Heart right ventricle (tissue), 16 donors: ENCODE measurements around the gene CMKLR1. TPM values are rescaled to one million over a fixed set of nuclear protein-coding genes. Genes with fewer than 3 reads are reported as not detected.
A peak's percentile ranks its signal among the peaks of the same experiment; 100 is the strongest.

Source experiments
- ATAC-seq, 8 donors: fragments of 200-7000 bp; cut with Tn5 transposase; one replicate each; pipeline ENCODE4 v1.9.1; 2020; ENCODE audit warnings: mild to moderate bottlenecking in 8 of 8, moderate library complexity in 8 of 8, moderate number of reproducible peaks in 1 of 8
- DNase-seq, 2 donors: peaks; one replicate each; pipeline ENCODE4 v3.0.0-alpha.2; 2020
- H3K27ac ChIP-seq, 10 donors: fragments of 200-600 bp; sonication (generic) in 2 of 10; one replicate each; pipeline versions ENCODE4 v1.5.0 to v1.8.0; 2020 to 2022; ENCODE audit warnings: mild to moderate bottlenecking in 3 of 10
- H3K27me3 ChIP-seq, 7 donors: fragments of 200-600 bp; one replicate each; pipeline ENCODE4 v1.8.0; 2021 to 2022; ENCODE audit warnings: mild to moderate bottlenecking in 2 of 7
- H3K36me3 ChIP-seq, 9 donors: fragments of 200-600 bp; sonication (generic) in 1 of 9; one replicate each; pipeline versions ENCODE4 v1.5.0 to v1.8.0; 2020 to 2022; ENCODE audit warnings: mild to moderate bottlenecking in 2 of 9
- H3K4me1 ChIP-seq, 9 donors: fragments of 200-600 bp; sonication (generic) in 1 of 9; one replicate each; pipeline versions ENCODE4 v1.5.0 to v1.8.0; 2020 to 2022; ENCODE audit warnings: mild to moderate bottlenecking in 4 of 9
- H3K4me3 ChIP-seq, 10 donors: fragments of 200-600 bp; sonication (generic) in 2 of 10; one replicate each; pipeline versions ENCODE4 v1.5.0 to v1.8.0; 2020 to 2022; ENCODE audit warnings: mild to moderate bottlenecking in 7 of 10, moderate library complexity in 2 of 10
- H3K9me3 ChIP-seq, 11 donors: fragments of 200-600 bp in 10 of 11; sonication (generic) in 2 of 11; one replicate each; pipeline versions ENCODE4 v1.5.0 to v1.8.0; 2013 to 2022; ENCODE audit warnings: mild to moderate bottlenecking in 2 of 11, control low read depth in 1 of 11, moderate library complexity in 1 of 11
- CTCF ChIP-seq, 9 donors: fragments of 200-600 bp; sonication (generic) in 2 of 9; IDR thresholded peaks; one replicate each; pipeline versions ENCODE4 v1.5.0 to v1.8.0; 2021 to 2022; ENCODE audit warnings: antibody characterized with exemption in 9 of 9, mild to moderate bottlenecking in 5 of 9, moderate library complexity in 1 of 9
- WGBS, 2 donors: extraction: QIAGEN DNeasy Blood & Tissue Kit; methylation state at CpG; one replicate each; pipeline ENCODE4 v1.1.7; 2013; ENCODE audit warnings: inconsistent platforms in 1 of 2; 5-methylcytosine and 5-hydroxymethylcytosine counted together
- intact Hi-C, 10 donors: fragments of 100-400 bp; cut with DNase I; formaldehyde crosslinking; loops; one replicate each; pipeline versions ENCODE4 v1.11.1 to v1.14.2; 2022
- polyA plus RNA-seq, 2 donors: library from polyadenylated mRNA; stranded (reverse); fragments of 200-250 nt; gene quantifications; one replicate each; pipeline ENCODE4 v1.2.3, GENCODE V29; 2013
- total RNA-seq, 10 donors: library from RNA; stranded (reverse); fragmentation: NEBNext Ultra II Directional in 3 of 10; extraction: Animal tissue kit (Norgen Biotek cat#: 25700) in 3 of 10; gene quantifications; one replicate each; pipeline versions ENCODE4 v1.2.1 to v1.2.4, GENCODE V29; 2021 to 2023
- donor health status: Arrhythmogenic right ventricular cardiomyopathy.
- donor health status: ischemic (EF 13 %, LVEDD 7.1; RV severe dilation, severe dysfunction).
- donor health status: healthy with polysubstance abuse.
- donor health status: DM: no; HTN: yes; CAD: no.
- donor health status: DM: no; HTN: no; CAD: no.
- donor health status: ischemic (EF 25% LVEDD 6.9; RV normal size, moderate dysfunction).
- donor health status: ischemic (EF 25% LVEDD 5.7; RV mildly dilated, moderate dysfunction).
- donor health status: healthy.
- donor health status: DM: yes; HTN: yes; CAD: no.
- donor health status: Ischemic cardiomyopathy.
- donor health status: ischemic (EF 35%, LVEDD 5.7; RV mildly dilated, moderate dysfunction).
- donor health status: nonischemic (EF 11% LVEDD 7.7; RV severe dilation, severe dysfunction).
- donor health status: DM: yes; HTN: yes; CAD: no.
- donor health status: PGD.
- donor health status: ischemic (EF 29% LVEDD 5.4; RV normal size, mild dysfunction).
- donor health status: nonischemic (EF 23%, LVEDD 6.1; RV moderate dilation, normal function).

The CMKLR1 gene
- total and polyA plus RNA-seq, 12 donors, result 2.2 to 24.0 (median 5.1) TPM

- peak overlapping the region in 2 of 10 donors; percentile 47 to 71 for H3K27ac ChIP-seq
- no peak for TF ChIP-seq CTCF (IDR thresholded peaks at IDR 0.05)
- no peaks in the 10 kb centered on the region for H3K9me3 ChIP-seq
- intact Hi-C loops, result no loop called here
- 93 to 95% methylated on average over 6 of the region's 6 CpGs for WGBS, 2 donors
- H3K4me3 ChIP-seq, result no peak overlapping the region
- DNase-seq (no peak), ATAC-seq (no peak)
- H3K4me1 ChIP-seq, result peaks cover 11 to 80% (median 32%) of the 10 kb centered on the region in 9 donors
- peaks cover 0 to 1% (median 0%) of the 10 kb centered on the region in 7 donors for H3K27me3 ChIP-seq
- H3K36me3 ChIP-seq, result no peaks in the 10 kb centered on the region
Observed at GRCh38 chr12:108298761-108299275, 40.3 kb downstream of the CMKLR1 start.

- Histone ChIP-seq H3K27ac (peak overlapping the region in 2 of 10 donors; percentile 47 to 71), H3K4me1 (peaks cover 5 to 73% (median 25%) of the 10 kb centered on the region in 9 donors), H3K4me3 (no peak overlapping the region), H3K36me3 (peaks cover 0 to 5% (median 0%) of the 10 kb centered on the region in 9 donors), H3K9me3 (no peaks in the 10 kb centered on the region), H3K27me3 (peaks cover 0 to 3% (median 0%) of the 10 kb centered on the region in 7 donors)
- DNase-seq, result no peak
- 81 to 87% methylated on average over 6 of the region's 6 CpGs for WGBS, 2 donors
- intact Hi-C loops, result no loop called here
- no peak for ATAC-seq
- no peak for TF ChIP-seq CTCF (IDR thresholded peaks at IDR 0.05)
Observed at GRCh38 chr12:108297895-108298760, 41.0 kb downstream of the CMKLR1 start.

- no peaks in the 10 kb centered on the region for H3K9me3 ChIP-seq
- H3K27me3 ChIP-seq, result peaks cover 0 to 3% (median 0%) of the 10 kb centered on the region in 7 donors
- DNase-seq (no peak), ATAC-seq (no peak)
- intact Hi-C loops, result no loop called here
- WGBS, 2 donors, result 87 to 90% methylated on average over 2 of the region's 2 CpGs
- TF ChIP-seq CTCF (IDR thresholded peaks at IDR 0.05), result no peak
- no peak overlapping the region for H3K4me3 ChIP-seq
- peak overlapping the region in 2 of 10 donors; percentile 36 to 46 for H3K27ac ChIP-seq
- H3K36me3 ChIP-seq, result peaks cover 0 to 12% (median 0%) of the 10 kb centered on the region in 9 donors
- peaks cover 4 to 66% (median 18%) of the 10 kb centered on the region in 9 donors for H3K4me1 ChIP-seq
Observed at GRCh38 chr12:108297424-108297823, 41.7 kb downstream of the CMKLR1 start.

- DNase-seq, result no peak
- H3K4me1 ChIP-seq, result peaks cover 0 to 62% (median 13%) of the 10 kb centered on the region in 9 donors
- no peak for TF ChIP-seq CTCF (IDR thresholded peaks at IDR 0.05)
- ATAC-seq, result peak in 3 of 8 donors; percentile 29 to 49 (median 45)
- H3K36me3 ChIP-seq, result peaks cover 0 to 17% (median 5%) of the 10 kb centered on the region in 9 donors
- intact Hi-C loops, result no loop called here
- peak overlapping the region in 3 of 10 donors; percentile 36 to 46 (median 43) for H3K27ac ChIP-seq
- H3K9me3 ChIP-seq, result no peaks in the 10 kb centered on the region
- H3K27me3 ChIP-seq, result peaks cover 0 to 3% (median 0%) of the 10 kb centered on the region in 7 donors
- H3K4me3 ChIP-seq, result no peak overlapping the region
- 51 to 60% methylated on average over 3 of the region's 3 CpGs for WGBS, 2 donors
Observed at GRCh38 chr12:108296945-108297344, 42.2 kb downstream of the CMKLR1 start.
